ENCODE results near the gene ZNF735. TPM values are rescaled to one million over a fixed set of nuclear protein-coding genes. Genes with fewer than 3 reads are reported as not detected.

ZNF735 gene
- total and polyA plus RNA-seq, 7 donors = not detected

- Histone ChIP-seq H3K27me3 (ENCODE audit: insufficient read depth in 3 of 3, low read length in 2 of 3) (peaks cover 0 to 16% (median 0%) of the 10 kb centered on the region in 3 donors), H3K4me3 (no peak overlapping the region), H3K4me1 (no peaks in the 10 kb centered on the region), H3K9me3 (no peaks in the 10 kb centered on the region), H3K36me3 (ENCODE audit: insufficient read depth in 1 of 2, low read depth in 1 of 2) (no peaks in the 10 kb centered on the region), H3K27ac (no peak overlapping the region)
- DNase-seq = no peak
- intact Hi-C loops (cut with DNase I) = loop anchor here in 1 of 2 donors (5.0 kb wide), 1 partner anchor 441 kb away; no protein-coding TSS in a partner anchor
- ATAC-seq = no peak
- 29 to 39% (median 36%) methylated on average over 36 to 46 of the region's 46 CpGs for WGBS, 3 donors
- TF ChIP-seq CTCF (IDR thresholded peaks at IDR 0.05) = no peak
Measured at GRCh38 chr7:64181586-64181985, 25.4 kb upstream of the ZNF735 start.

GRCh38 chr7:64182036-64182790 lies 24.8 kb upstream of the ZNF735 start:
- ATAC-seq = no peak
- H3K4me1 ChIP-seq = no peaks in the 10 kb centered on the region
- WGBS, 3 donors = 24 to 35% (median 30%) methylated on average over 56 to 66 of the region's 66 CpGs
- no peak for DNase-seq
- intact Hi-C loops (cut with DNase I) = loop anchor here (2.0 to 5.0 kb wide), 2 partner anchors 437 to 440 kb away; no protein-coding TSS in a partner anchor
- H3K4me3 ChIP-seq = no peak overlapping the region
- peaks cover 0 to 16% (median 0%) of the 10 kb centered on the region in 3 donors for H3K27me3 ChIP-seq (ENCODE audit: insufficient read depth in 3 of 3, low read length in 2 of 3)
- no peaks in the 10 kb centered on the region for H3K36me3 ChIP-seq (ENCODE audit: insufficient read depth in 1 of 2, low read depth in 1 of 2)
- H3K27ac ChIP-seq = no peak overlapping the region
- H3K9me3 ChIP-seq = no peaks in the 10 kb centered on the region
- TF ChIP-seq CTCF (IDR thresholded peaks at IDR 0.05) = no peak

- peaks cover 8% of the 10 kb centered on the region for H3K9me3 ChIP-seq
- H3K27me3 ChIP-seq (ENCODE audit: insufficient read depth in 3 of 3, low read length in 2 of 3) = peaks cover 0 to 16% (median 0%) of the 10 kb centered on the region in 3 donors
- WGBS, 3 donors = 20 to 24% (median 21%) methylated on average over 25 to 31 of the region's 31 CpGs
- H3K4me1 ChIP-seq = no peaks in the 10 kb centered on the region
- intact Hi-C loops (cut with DNase I) = loop anchor here (2.0 to 5.0 kb wide), 2 partner anchors 436 to 439 kb away; no protein-coding TSS in a partner anchor
- no peaks in the 10 kb centered on the region for H3K36me3 ChIP-seq (ENCODE audit: insufficient read depth in 1 of 2, low read depth in 1 of 2)
- H3K27ac ChIP-seq = no peak overlapping the region
- H3K4me3 ChIP-seq = no peak overlapping the region
- no peak for ATAC-seq
- TF ChIP-seq CTCF (IDR thresholded peaks at IDR 0.05) = peak; percentile 66
- peak; percentile 27 to 53 for DNase-seq
Measured at GRCh38 chr7:64183126-64183742, 23.8 kb upstream of the ZNF735 start.

- Histone ChIP-seq H3K4me1 (no peaks in the 10 kb centered on the region), H3K9me3 (peaks cover 8% of the 10 kb centered on the region), H3K36me3 (ENCODE audit: insufficient read depth in 1 of 2, low read depth in 1 of 2) (no peaks in the 10 kb centered on the region), H3K4me3 (no peak overlapping the region), H3K27me3 (ENCODE audit: insufficient read depth in 3 of 3, low read length in 2 of 3) (peaks cover 0 to 16% (median 0%) of the 10 kb centered on the region in 3 donors), H3K27ac (no peak overlapping the region)
- DNase-seq = no peak
- TF ChIP-seq CTCF (IDR thresholded peaks at IDR 0.05) = no peak
- WGBS, 3 donors = 92 to 98% (median 96%) methylated on average over 13 of the region's 13 CpGs
- intact Hi-C loops (cut with DNase I) = loop anchor here (2.0 to 5.0 kb wide), 2 partner anchors 435 to 438 kb away; no protein-coding TSS in a partner anchor
- ATAC-seq = no peak
Measured at GRCh38 chr7:64183827-64184372, 23.1 kb upstream of the ZNF735 start.
